CD4-positive, alpha-beta T cell treated with Interleukin-17A for 4 hours (primary cell): ENCODE data around the gene CLCNKA.
A peak's percentile ranks its signal among the peaks of the same experiment; 100 is the strongest.
"Not testable (repeated sequence)": the region's sequence is repeated elsewhere in the genome, so short reads cannot be mapped to it uniquely, and the experiment has no call there.

Experiments used
- DNase-seq: peaks from one replicate; pipeline ENCODE4 v3.0.0-alpha.2; 2020; ENCODE audit warnings: mixed read lengths

The CLCNKA gene

GRCh38 chr1:15997637-15998280 lies 24.1 kb upstream of the CLCNKA start:
- no peak for DNase-seq

GRCh38 chr1:15998929-15999328 lies 22.9 kb upstream of the CLCNKA start:
- no peak for DNase-seq

GRCh38 chr1:16001274-16001673 lies 20.6 kb upstream of the CLCNKA start:
- DNase-seq = not testable (repeated sequence)

- no peak for DNase-seq
These were observed 16.2 kb upstream of the CLCNKA start for GRCh38 chr1:16005597-16005996.

- no peak for DNase-seq
These were observed 15.8 kb upstream of the CLCNKA start for GRCh38 chr1:16006010-16006409.

GRCh38 chr1:16006552-16007485 lies 15.0 kb upstream of the CLCNKA start:
- no peak for DNase-seq

GRCh38 chr1:16007671-16008341 lies 14.0 kb upstream of the CLCNKA start:
- no peak for DNase-seq

GRCh38 chr1:16009030-16009460 lies 12.8 kb upstream of the CLCNKA start:
- peak; percentile 78 for DNase-seq

- DNase-seq = no peak
These were observed 12.2 kb upstream of the CLCNKA start for GRCh38 chr1:16009678-16010077.

GRCh38 chr1:16010837-16011236 lies 11.0 kb upstream of the CLCNKA start:
- no peak for DNase-seq

- DNase-seq = no peak
These were observed 9.8 kb upstream of the CLCNKA start for GRCh38 chr1:16011936-16012589.

- DNase-seq = peak; percentile 47
These were observed 9.1 kb upstream of the CLCNKA start for GRCh38 chr1:16012590-16013219.

GRCh38 chr1:16013220-16013907 lies 8.5 kb upstream of the CLCNKA start:
- DNase-seq = peak; percentile 49

- no peak for DNase-seq
These were observed 8.0 kb upstream of the CLCNKA start for GRCh38 chr1:16013908-16014258.

GRCh38 chr1:16014509-16015482 lies 7.0 kb upstream of the CLCNKA start:
- DNase-seq = no peak

- DNase-seq = no peak
These were observed 6.3 kb upstream of the CLCNKA start for GRCh38 chr1:16015491-16015890.

- no peak for DNase-seq
These were observed 5.6 kb upstream of the CLCNKA start for GRCh38 chr1:16015960-16016901.

- DNase-seq = no peak
These were observed 4.8 kb upstream of the CLCNKA start for GRCh38 chr1:16017076-16017460.

GRCh38 chr1:16017461-16018303 lies 4.2 kb upstream of the CLCNKA start, which contains the start of gene HSPB7:
Gene HSPB7 (minus strand): TSS chr1:16018043. CDS start chr1:16017963, 80 bp downstream.
- DNase-seq = no peak
